ENCODE data around the gene PAN3. TPM values are rescaled to one million over a fixed set of nuclear protein-coding genes. Genes with fewer than 3 reads are reported as not detected.

The PAN3 gene
- total RNA-seq, 1 experiment from 2014 or later, result 48.5 TPM

DNA sequence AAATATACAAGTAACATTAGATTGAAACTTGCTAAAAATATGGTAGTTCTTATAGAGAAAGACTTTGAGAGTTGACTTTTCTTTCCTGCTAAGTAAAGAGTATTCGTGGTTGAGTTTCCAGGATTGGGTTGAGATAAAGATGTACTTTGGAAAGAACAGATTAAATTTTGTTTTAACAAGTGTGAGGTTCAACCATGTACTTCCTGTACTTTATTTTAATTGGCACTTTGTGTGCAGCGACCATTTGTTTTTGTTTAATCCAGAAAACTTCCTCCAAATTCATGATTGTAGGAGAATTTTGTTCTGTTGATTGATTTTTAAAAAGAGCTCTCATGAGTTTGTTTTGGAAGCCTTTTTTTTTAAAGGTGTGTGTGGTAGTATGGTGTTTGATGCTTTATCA lies 46.9 kb downstream of the PAN3 start:
- no CpG with 5 or more reads among the region's 2 CpGs for WGBS (ENCODE audit: extremely low coverage, insufficient read length, low lambda C conversion rate)
- no peaks in the 10 kb centered on the region for H4K20me1 ChIP-seq (ENCODE audit: control insufficient read depth, insufficient read depth, insufficient read length)
- H2BK120ac ChIP-seq (ENCODE audit: low read depth, low read length, poor library complexity, severe bottlenecking), result no peak overlapping the region
- Mint-ChIP-seq H3K9me3 (no peaks in the 10 kb centered on the region), H3K27me3 (ENCODE audit: low read depth) (no peaks in the 10 kb centered on the region), H3K27ac (peak overlapping the region in 1 of 3 experiments; percentile 20; a peak in 2 of 7 replicates), H3K36me3 (ENCODE audit: insufficient read depth in 1 of 3, low read depth in 3 of 3) (peaks cover 0 to 9% (median 6%) of the 10 kb centered on the region in 3 experiments; a peak in 4 of 7 replicates), H3K4me1 (peaks cover 3 to 12% of the 10 kb centered on the region in 2 experiments; a peak in 3 of 4 replicates), H3K4me3 (no peak overlapping the region)
- H3K56ac ChIP-seq (ENCODE audit: insufficient read length, low read depth, low read length), result no peak overlapping the region
- H3K79me1 ChIP-seq (ENCODE audit: insufficient read depth, low read depth, low read length, poor library complexity, severe bottlenecking), result no peaks in the 10 kb centered on the region
- H3K14ac ChIP-seq (ENCODE audit: insufficient read depth, low read length), result no peak overlapping the region
- TF ChIP-seq, protein P1, sequence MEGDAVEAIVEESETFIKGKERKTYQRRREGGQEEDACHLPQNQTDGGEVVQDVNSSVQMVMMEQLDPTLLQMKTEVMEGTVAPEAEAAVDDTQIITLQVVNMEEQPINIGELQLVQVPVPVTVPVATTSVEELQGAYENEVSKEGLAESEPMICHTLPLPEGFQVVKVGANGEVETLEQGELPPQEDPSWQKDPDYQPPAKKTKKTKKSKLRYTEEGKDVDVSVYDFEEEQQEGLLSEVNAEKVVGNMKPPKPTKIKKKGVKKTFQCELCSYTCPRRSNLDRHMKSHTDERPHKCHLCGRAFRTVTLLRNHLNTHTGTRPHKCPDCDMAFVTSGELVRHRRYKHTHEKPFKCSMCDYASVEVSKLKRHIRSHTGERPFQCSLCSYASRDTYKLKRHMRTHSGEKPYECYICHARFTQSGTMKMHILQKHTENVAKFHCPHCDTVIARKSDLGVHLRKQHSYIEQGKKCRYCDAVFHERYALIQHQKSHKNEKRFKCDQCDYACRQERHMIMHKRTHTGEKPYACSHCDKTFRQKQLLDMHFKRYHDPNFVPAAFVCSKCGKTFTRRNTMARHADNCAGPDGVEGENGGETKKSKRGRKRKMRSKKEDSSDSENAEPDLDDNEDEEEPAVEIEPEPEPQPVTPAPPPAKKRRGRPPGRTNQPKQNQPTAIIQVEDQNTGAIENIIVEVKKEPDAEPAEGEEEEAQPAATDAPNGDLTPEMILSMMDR (conservative IDR thresholded peaks at IDR 0.05), result no peak
- no peak overlapping the region for H4K91ac ChIP-seq (ENCODE audit: insufficient read length, low read depth, low read length)
- DNase-seq, result no peak
- no peak overlapping the region for H3K9ac ChIP-seq (ENCODE audit: extremely low read depth, insufficient read length, low read length)
- no peaks in the 10 kb centered on the region for H3K79me2 ChIP-seq (ENCODE audit: insufficient read depth, low read length)
- H2BK5ac ChIP-seq (ENCODE audit: insufficient read length, low read length), result no peak overlapping the region
- H4K5ac ChIP-seq (ENCODE audit: insufficient read length, low read depth, low read length), result no peak overlapping the region
- H3K4me2 ChIP-seq (ENCODE audit: insufficient read depth, insufficient read length, low read length), result no peak overlapping the region
- no peaks in the 10 kb centered on the region for H3K27me3 ChIP-seq (ENCODE audit: insufficient read depth, low read length)
- H3K4ac ChIP-seq (ENCODE audit: low read depth, low read length), result no peak overlapping the region
- H3K23me2 ChIP-seq (ENCODE audit: insufficient read length, low read depth, low read length, poor library complexity, severe bottlenecking), result no peaks in the 10 kb centered on the region
- no peak overlapping the region for H2BK12ac ChIP-seq (ENCODE audit: insufficient read length, low read depth, low read length)
- H3K9me3 ChIP-seq (ENCODE audit: control insufficient read depth, low read depth, low read length), result no peaks in the 10 kb centered on the region
- H2AK5ac ChIP-seq (ENCODE audit: insufficient read length, low read length), result no peak overlapping the region
- no peak overlapping the region for H2BK20ac ChIP-seq (ENCODE audit: low read depth, low read length, poor library complexity, severe bottlenecking)
- H3T11ph ChIP-seq (ENCODE audit: low read length), result no peak overlapping the region
- H3K23ac ChIP-seq (ENCODE audit: insufficient read length, low read depth, low read length), result no peak overlapping the region
- H3K4me1 ChIP-seq (ENCODE audit: insufficient read depth, low read length), result no peaks in the 10 kb centered on the region
- H4K8ac ChIP-seq (replicated peaks; ENCODE audit: insufficient read length, low read depth, low read length), result no peak overlapping the region
- no peak overlapping the region for H3K27ac ChIP-seq (ENCODE audit: insufficient read length, low read depth, low read length)
- no peak overlapping the region for H2AFZ ChIP-seq (ENCODE audit: low read length)
- H2BK15ac ChIP-seq (ENCODE audit: low read depth, low read length), result no peak overlapping the region
- H3K18ac ChIP-seq (ENCODE audit: insufficient read length, low read depth, low read length), result no peak overlapping the region
